ENCODE data around the gene RHBDD1.

The RHBDD1 gene

GRCh38 chr2:227030789-227031188, 194.9 kb downstream of the RHBDD1 start:
- no peaks in the 10 kb centered on the region for H3K27me3 ChIP-seq (ENCODE audit: insufficient read depth, low read length)
- no peak overlapping the region for H3K4me2 ChIP-seq (ENCODE audit: low read length)
- TF ChIP-seq CTCF (IDR thresholded peaks at IDR 0.05; ENCODE audit: low read length) (no peak), EZH2 (IDR thresholded peaks at IDR 0.05; ENCODE audit: borderline replicate concordance, low read length) (no peak)
- no peak overlapping the region for H3K27ac ChIP-seq (ENCODE audit: low read depth, low read length, poor library complexity, severe bottlenecking)
- H3K4me1 ChIP-seq (ENCODE audit: insufficient read depth, low read length, severe bottlenecking) = no peaks in the 10 kb centered on the region
- H3K9ac ChIP-seq (ENCODE audit: low read length) = no peak overlapping the region
- no peaks in the 10 kb centered on the region for H3F3A ChIP-seq (ENCODE audit: insufficient read depth, low read length)
- H2AFZ ChIP-seq (ENCODE audit: low read length) = no peak overlapping the region
- no peaks in the 10 kb centered on the region for H4K20me1 ChIP-seq (ENCODE audit: insufficient read depth, low read length)
- H3K36me3 ChIP-seq (ENCODE audit: insufficient read depth, low read length) = peaks cover 7% of the 10 kb centered on the region; the same call in 1 of the 2 replicates
- H3K4me3 ChIP-seq (ENCODE audit: low read depth, low read length, poor library complexity, severe bottlenecking) = no peak overlapping the region
- H3K79me2 ChIP-seq (ENCODE audit: insufficient read depth, low read length) = no peaks in the 10 kb centered on the region
- H3K9me3 ChIP-seq (ENCODE audit: low read length) = no peaks in the 10 kb centered on the region
- no peaks in the 10 kb centered on the region for H3K9me2 ChIP-seq (ENCODE audit: low read depth, low read length)

GRCh38 chr2:227031379-227031778, 195.5 kb downstream of the RHBDD1 start:
- H3K4me1 ChIP-seq (ENCODE audit: insufficient read depth, low read length, severe bottlenecking) = no peaks in the 10 kb centered on the region
- no peak overlapping the region for H3K27ac ChIP-seq (ENCODE audit: low read depth, low read length, poor library complexity, severe bottlenecking)
- no peak overlapping the region for H3K9ac ChIP-seq (ENCODE audit: low read length)
- H3F3A ChIP-seq (ENCODE audit: insufficient read depth, low read length) = no peaks in the 10 kb centered on the region
- no peak overlapping the region for H3K4me2 ChIP-seq (ENCODE audit: low read length)
- H2AFZ ChIP-seq (ENCODE audit: low read length) = no peak overlapping the region
- H3K79me2 ChIP-seq (ENCODE audit: insufficient read depth, low read length) = no peaks in the 10 kb centered on the region
- H4K20me1 ChIP-seq (ENCODE audit: insufficient read depth, low read length) = no peaks in the 10 kb centered on the region
- peaks cover 6% of the 10 kb centered on the region; the same call in 1 of the 2 replicates for H3K36me3 ChIP-seq (ENCODE audit: insufficient read depth, low read length)
- H3K4me3 ChIP-seq (ENCODE audit: low read depth, low read length, poor library complexity, severe bottlenecking) = no peak overlapping the region
- no peaks in the 10 kb centered on the region for H3K9me3 ChIP-seq (ENCODE audit: low read length)
- no peaks in the 10 kb centered on the region for H3K9me2 ChIP-seq (ENCODE audit: low read depth, low read length)
- TF ChIP-seq EZH2 (IDR thresholded peaks at IDR 0.05; ENCODE audit: borderline replicate concordance, low read length) (no peak), CTCF (IDR thresholded peaks at IDR 0.05; ENCODE audit: low read length) (no peak)
- H3K27me3 ChIP-seq (ENCODE audit: insufficient read depth, low read length) = no peaks in the 10 kb centered on the region

GRCh38 chr2:227033471-227034148, 197.8 kb downstream of the RHBDD1 start:
- Histone ChIP-seq H3K9me3 (ENCODE audit: low read length) (no peaks in the 10 kb centered on the region), H3K36me3 (ENCODE audit: insufficient read depth, low read length) (no peaks in the 10 kb centered on the region), H3K27me3 (ENCODE audit: insufficient read depth, low read length) (no peaks in the 10 kb centered on the region), H3F3A (ENCODE audit: insufficient read depth, low read length) (no peaks in the 10 kb centered on the region), H3K9me2 (ENCODE audit: low read depth, low read length) (no peaks in the 10 kb centered on the region), H3K4me1 (ENCODE audit: insufficient read depth, low read length, severe bottlenecking) (no peaks in the 10 kb centered on the region), H3K27ac (ENCODE audit: low read depth, low read length, poor library complexity, severe bottlenecking) (no peak overlapping the region), H4K20me1 (ENCODE audit: insufficient read depth, low read length) (no peaks in the 10 kb centered on the region), H3K9ac (ENCODE audit: low read length) (no peak overlapping the region), H3K4me3 (ENCODE audit: low read depth, low read length, poor library complexity, severe bottlenecking) (no peak overlapping the region), H3K79me2 (ENCODE audit: insufficient read depth, low read length) (no peaks in the 10 kb centered on the region), H3K4me2 (ENCODE audit: low read length) (no peak overlapping the region), H2AFZ (ENCODE audit: low read length) (no peak overlapping the region)
- peak; percentile 88 for TF ChIP-seq CTCF (IDR thresholded peaks at IDR 0.05; ENCODE audit: low read length)
- TF ChIP-seq EZH2 (IDR thresholded peaks at IDR 0.05; ENCODE audit: borderline replicate concordance, low read length) = no peak
